OCI-LY3 (cell line): ENCODE measurements around the gene PIGM.

Experiments
- CTCF ChIP-seq: fragments of 200-600, 300-600 bp; sonication (generic); IDR thresholded peaks from 2 replicates; pipeline ENCODE4 v1.5.1; 2014; ENCODE audit warnings: antibody characterized with exemption, low read length, low read depth
- EZH2phosphoT487 ChIP-seq: fragments of 200-600 bp; shearing (Covaris generic); IDR thresholded peaks from 2 replicates; pipeline ENCODE4 v1.6.1; 2018; ENCODE audit warnings: antibody characterized with exemption, mixed run types, low read depth

- no peak for TF ChIP-seq CTCF
- TF ChIP-seq EZH2phosphoT487, result no peak
Measured at GRCh38 chr1:160064746-160065145, 33.0 kb upstream of the PIGM start.
